ENCODE measurements around the gene GPHN.

The GPHN gene

GRCh38 chr14:66507722-66508546, at the start of gene GPHN:
TSS of gene GPHN (plus strand) at chr14:66508147.
- ATAC-seq: peak; percentile 92
- DNase-seq: peak; percentile 90 to 94
- Mint-ChIP-seq H3K4me3 (peak within 1 kb of the TSS; percentile 94 to 95), H3K27ac (peak within 1 kb of the TSS; percentile 92 to 98), H3K4me1 (peaks cover 28% of the 10 kb centered on the region), H3K27me3 (peaks cover 9% of the 10 kb centered on the region), H3K9me3 (no peaks in the 10 kb centered on the region)

GRCh38 chr14:66459603-66460002, 48.3 kb upstream of the GPHN start:
- no peak for ATAC-seq
- no peak overlapping the region for H3K27ac Mint-ChIP-seq

GRCh38 chr14:66464261-66464660, 43.7 kb upstream of the GPHN start:
- peaks cover 0 to 5% of the 10 kb centered on the region in 2 donors for H3K9me3 Mint-ChIP-seq
- no peaks in the 10 kb centered on the region for H3K4me1 Mint-ChIP-seq
- peak overlapping the region in 1 of 2 donors; percentile 52 for H3K27ac Mint-ChIP-seq

More at GRCh38 chr14:66459603-66460002, 48.3 kb upstream of the GPHN start:
- Mint-ChIP-seq H3K4me1 (no peaks in the 10 kb centered on the region), H3K9me3 (peaks cover 0 to 5% of the 10 kb centered on the region in 2 donors), H3K27me3 (no peaks in the 10 kb centered on the region), H3K4me3 (no peak overlapping the region)
- no peak for DNase-seq

GRCh38 chr14:66468778-66469367, 39.1 kb upstream of the GPHN start:
- no peak for ATAC-seq

More at GRCh38 chr14:66464261-66464660, 43.7 kb upstream of the GPHN start:
- ATAC-seq: no peak
- no peak overlapping the region for H3K4me3 Mint-ChIP-seq
- no peaks in the 10 kb centered on the region for H3K27me3 Mint-ChIP-seq
- no peak for DNase-seq

GRCh38 chr14:66471584-66471983, 36.4 kb upstream of the GPHN start:
- ATAC-seq: no peak

More at GRCh38 chr14:66468778-66469367, 39.1 kb upstream of the GPHN start:
- no peak overlapping the region for H3K4me3 Mint-ChIP-seq
- no peaks in the 10 kb centered on the region for H3K27me3 Mint-ChIP-seq
- H3K9me3 Mint-ChIP-seq: peaks cover 12 to 20% of the 10 kb centered on the region in 2 donors
- H3K4me1 Mint-ChIP-seq: no peaks in the 10 kb centered on the region
- no peak for DNase-seq
- H3K27ac Mint-ChIP-seq: no peak overlapping the region

GRCh38 chr14:66472251-66472650, 35.7 kb upstream of the GPHN start:
- H3K27ac Mint-ChIP-seq: no peak overlapping the region
- H3K4me1 Mint-ChIP-seq: no peaks in the 10 kb centered on the region
- no peak for DNase-seq
- no peaks in the 10 kb centered on the region for H3K27me3 Mint-ChIP-seq
- no peak for ATAC-seq
- no peak overlapping the region for H3K4me3 Mint-ChIP-seq
- H3K9me3 Mint-ChIP-seq: peaks cover 12 to 15% of the 10 kb centered on the region in 2 donors

More at GRCh38 chr14:66471584-66471983, 36.4 kb upstream of the GPHN start:
- Mint-ChIP-seq H3K27me3 (no peaks in the 10 kb centered on the region), H3K4me3 (no peak overlapping the region), H3K27ac (no peak overlapping the region), H3K4me1 (no peaks in the 10 kb centered on the region), H3K9me3 (peaks cover 12 to 15% of the 10 kb centered on the region in 2 donors)
- no peak for DNase-seq

- ATAC-seq (no peak), DNase-seq (no peak)
- Mint-ChIP-seq H3K9me3 (peaks cover 12 to 15% of the 10 kb centered on the region in 2 donors), H3K27me3 (no peaks in the 10 kb centered on the region), H3K4me3 (no peak overlapping the region), H3K4me1 (no peaks in the 10 kb centered on the region), H3K27ac (no peak overlapping the region)
Observed at GRCh38 chr14:66473223-66473622, 34.7 kb upstream of the GPHN start.

- no peak for ATAC-seq
- no peak for DNase-seq
- H3K4me1 Mint-ChIP-seq: no peaks in the 10 kb centered on the region
- H3K4me3 Mint-ChIP-seq: no peak overlapping the region
- H3K9me3 Mint-ChIP-seq: peaks cover 4 to 5% of the 10 kb centered on the region in 2 donors
- H3K27me3 Mint-ChIP-seq: no peaks in the 10 kb centered on the region
- no peak overlapping the region for H3K27ac Mint-ChIP-seq
Observed at GRCh38 chr14:66476964-66477363, 31.0 kb upstream of the GPHN start.

- no peaks in the 10 kb centered on the region for H3K27me3 Mint-ChIP-seq
- H3K27ac Mint-ChIP-seq: no peak overlapping the region
- ATAC-seq (no peak), DNase-seq (no peak)
- H3K4me1 Mint-ChIP-seq: no peaks in the 10 kb centered on the region
- no peaks in the 10 kb centered on the region for H3K9me3 Mint-ChIP-seq
- no peak overlapping the region for H3K4me3 Mint-ChIP-seq
Observed at GRCh38 chr14:66477567-66477966, 30.4 kb upstream of the GPHN start.

GRCh38 chr14:66482873-66483272, 25.1 kb upstream of the GPHN start:
- H3K4me3 Mint-ChIP-seq: no peak overlapping the region
- no peaks in the 10 kb centered on the region for H3K27me3 Mint-ChIP-seq
- DNase-seq: no peak
- ATAC-seq: no peak
- H3K27ac Mint-ChIP-seq: no peak overlapping the region
- no peaks in the 10 kb centered on the region for H3K9me3 Mint-ChIP-seq
- no peaks in the 10 kb centered on the region for H3K4me1 Mint-ChIP-seq

- peak overlapping the region in 1 of 2 donors; percentile 21 for H3K27ac Mint-ChIP-seq
- ATAC-seq (no peak), DNase-seq (no peak)
- H3K4me1 Mint-ChIP-seq: no peaks in the 10 kb centered on the region
- no peaks in the 10 kb centered on the region for H3K27me3 Mint-ChIP-seq
- no peak overlapping the region for H3K4me3 Mint-ChIP-seq
- H3K9me3 Mint-ChIP-seq: no peaks in the 10 kb centered on the region
Observed at GRCh38 chr14:66483322-66483721, 24.6 kb upstream of the GPHN start.

GRCh38 chr14:66485029-66485428, 22.9 kb upstream of the GPHN start:
- Mint-ChIP-seq H3K9me3 (no peaks in the 10 kb centered on the region), H3K27ac (no peak overlapping the region), H3K27me3 (no peaks in the 10 kb centered on the region), H3K4me3 (no peak overlapping the region), H3K4me1 (no peaks in the 10 kb centered on the region)
- DNase-seq: no peak
- ATAC-seq: no peak

- DNase-seq (no peak), ATAC-seq (no peak)
- H3K4me3 Mint-ChIP-seq: no peak within 1 kb of the TSS
- no peaks in the 10 kb centered on the region for H3K4me1 Mint-ChIP-seq
- H3K27ac Mint-ChIP-seq: peak within 1 kb of the TSS in 1 of 2 donors; percentile 19
- H3K27me3 Mint-ChIP-seq: no peaks in the 10 kb centered on the region
- H3K9me3 Mint-ChIP-seq: no peaks in the 10 kb centered on the region
Observed at GRCh38 chr14:66485910-66486421, 22.0 kb upstream of the GPHN start, which contains the start of gene CCDC196. TSS of gene CCDC196 (plus strand) at chr14:66486371. CDS start at chr14:66486503, 132 bp downstream.

- ATAC-seq: no peak
- Mint-ChIP-seq H3K27me3 (no peaks in the 10 kb centered on the region), H3K27ac (peak overlapping the region in 1 of 2 donors; percentile 19), H3K4me1 (no peaks in the 10 kb centered on the region), H3K9me3 (no peaks in the 10 kb centered on the region), H3K4me3 (no peak overlapping the region)
- DNase-seq: no peak
Observed at GRCh38 chr14:66487164-66487563, 20.8 kb upstream of the GPHN start.

- no peak for ATAC-seq
Observed at GRCh38 chr14:66490143-66491111, 17.5 kb upstream of the GPHN start.

More at GRCh38 chr14:66490143-66491111, 17.5 kb upstream of the GPHN start:
- peaks cover 4% of the 10 kb centered on the region for H3K4me1 Mint-ChIP-seq
- no peak overlapping the region for H3K27ac Mint-ChIP-seq
- DNase-seq: no peak
- H3K27me3 Mint-ChIP-seq: no peaks in the 10 kb centered on the region
- no peaks in the 10 kb centered on the region for H3K9me3 Mint-ChIP-seq
- no peak overlapping the region for H3K4me3 Mint-ChIP-seq

All from stimulated activated naive CD8-positive, alpha-beta T cell treated with anti-CD3 and anti-CD28 coated beads, Interleukin-15, amount 100 ng/mL, for 72 hours (primary cell).